ENCODE measurements around the gene SLC25A27. TPM values are rescaled to one million over a fixed set of nuclear protein-coding genes. Genes with fewer than 3 reads are reported as not detected.
"Not testable (repeated sequence)": the region's sequence is repeated elsewhere in the genome, so short reads cannot be mapped to it uniquely, and the experiment has no call there.

The SLC25A27 gene
- total RNA-seq, 8 experiments from 2014 or later: 6.5 to 71.5 (median 28.6) TPM

- Histone ChIP-seq H3K27ac (no peak overlapping the region), H3K4me3 (no peak overlapping the region), H3K4me1 (replicated peaks in 1 of 2) (no peaks in the 10 kb centered on the region)
- 50 to 100% (median 95%) methylated on average over 1 to 4 of the region's 6 CpGs; no CpG with 5 or more reads in 4 of the 10 experiments for WGBS, 10 experiments
- ATAC-seq (replicated peaks in 6 of 8): no peak
- in situ Hi-C loops (cut with MboI; ENCODE audit: low pct_unique_long_range_greater_than_20kb in 2 of 9, low sequenced_read_pairs in 9 of 9, unreplicated experiment in 9 of 9): no loop called here
Measured at GRCh38 chr6:46635462-46635861, 17.3 kb upstream of the SLC25A27 start.

GRCh38 chr6:46637145-46637544, 15.6 kb upstream of the SLC25A27 start:
- H3K4me1 ChIP-seq (replicated peaks in 1 of 2): no peaks in the 10 kb centered on the region
- no peak overlapping the region for H3K4me3 ChIP-seq
- H3K27ac ChIP-seq: no peak overlapping the region
- in situ Hi-C loops (cut with MboI; ENCODE audit: low pct_unique_long_range_greater_than_20kb in 2 of 9, low sequenced_read_pairs in 9 of 9, unreplicated experiment in 9 of 9): no loop called here
- ATAC-seq (replicated peaks in 6 of 8): peak in 4 of 8 experiments; percentile 23 to 99 (median 96)
- 4 to 100% (median 84%) methylated on average over 1 to 5 of the region's 5 CpGs; no CpG with 5 or more reads in 3 of the 10 experiments for WGBS, 10 experiments

GRCh38 chr6:46637933-46638332, 14.8 kb upstream of the SLC25A27 start:
- in situ Hi-C loops (cut with MboI; ENCODE audit: low pct_unique_long_range_greater_than_20kb in 2 of 9, low sequenced_read_pairs in 9 of 9, unreplicated experiment in 9 of 9): no loop called here
- 80 to 100% (median 96%) methylated on average over 1 of the region's 1 CpG; no CpG with 5 or more reads in 2 of the 10 experiments for WGBS, 10 experiments
- H3K4me3 ChIP-seq: no peak overlapping the region
- H3K4me1 ChIP-seq (replicated peaks in 1 of 2): no peaks in the 10 kb centered on the region
- no peak overlapping the region for H3K27ac ChIP-seq
- no peak for ATAC-seq (replicated peaks in 6 of 8)

GRCh38 chr6:46638650-46639049, 14.1 kb upstream of the SLC25A27 start:
- in situ Hi-C loops (cut with MboI; ENCODE audit: low pct_unique_long_range_greater_than_20kb in 2 of 9, low sequenced_read_pairs in 9 of 9, unreplicated experiment in 9 of 9): no loop called here
- ATAC-seq (replicated peaks in 6 of 8): no peak
- WGBS, 10 experiments: 40 to 100% (median 75%) methylated on average over 1 to 2 of the region's 2 CpGs; no CpG with 5 or more reads in 4 of the 10 experiments

GRCh38 chr6:46642928-46643751, 9.6 kb upstream of the SLC25A27 start:
- in situ Hi-C loops (cut with MboI; ENCODE audit: low pct_unique_long_range_greater_than_20kb in 2 of 9, low sequenced_read_pairs in 9 of 9, unreplicated experiment in 9 of 9): no loop called here
- no peak overlapping the region for H3K27ac ChIP-seq
- no peak overlapping the region for H3K4me3 ChIP-seq
- ATAC-seq (replicated peaks in 6 of 8): peak in 3 of 8 experiments; percentile 88 to 97 (median 93)
- H3K4me1 ChIP-seq (replicated peaks in 1 of 2): no peaks in the 10 kb centered on the region
- WGBS, 10 experiments: 27 to 100% (median 87%) methylated on average over 1 to 4 of the region's 4 CpGs

More at GRCh38 chr6:46638650-46639049, 14.1 kb upstream of the SLC25A27 start:
- Histone ChIP-seq H3K27ac (no peak overlapping the region), H3K4me1 (replicated peaks in 1 of 2) (no peaks in the 10 kb centered on the region), H3K4me3 (no peak overlapping the region)

GRCh38 chr6:46645265-46645664, 7.5 kb upstream of the SLC25A27 start:
- no peak overlapping the region for H3K27ac ChIP-seq
- in situ Hi-C loops (cut with MboI; ENCODE audit: low pct_unique_long_range_greater_than_20kb in 2 of 9, low sequenced_read_pairs in 9 of 9, unreplicated experiment in 9 of 9): no loop called here
- no peak overlapping the region for H3K4me3 ChIP-seq
- no peaks in the 10 kb centered on the region for H3K4me1 ChIP-seq (replicated peaks in 1 of 2)
- WGBS, 10 experiments: 71 to 100% (median 100%) methylated on average over 1 of the region's 1 CpG; no CpG with 5 or more reads in 1 of the 10 experiments
- ATAC-seq (replicated peaks in 6 of 8): no peak

- in situ Hi-C loops (cut with MboI; ENCODE audit: low pct_unique_long_range_greater_than_20kb in 2 of 9, low sequenced_read_pairs in 9 of 9, unreplicated experiment in 9 of 9); H3K4me1 ChIP-seq (replicated peaks in 1 of 2); H3K27ac ChIP-seq; ATAC-seq (replicated peaks in 6 of 8); H3K4me3 ChIP-seq: not testable (repeated sequence)
- no CpG with 5 or more reads among the region's 4 CpGs for WGBS, 10 experiments
Measured at GRCh38 chr6:46648108-46648507, 4.7 kb upstream of the SLC25A27 start.

GRCh38 chr6:46648869-46649492, 3.8 kb upstream of the SLC25A27 start:
- no peak for ATAC-seq (replicated peaks in 6 of 8)
- in situ Hi-C loops (cut with MboI; ENCODE audit: low pct_unique_long_range_greater_than_20kb in 2 of 9, low sequenced_read_pairs in 9 of 9, unreplicated experiment in 9 of 9): no loop called here
- WGBS, 10 experiments: 50 to 90% (median 79%) methylated on average over 2 to 5 of the region's 5 CpGs
- H3K27ac ChIP-seq: no peak overlapping the region
- H3K4me1 ChIP-seq (replicated peaks in 1 of 2): peaks cover 2 to 7% of the 10 kb centered on the region in 2 donors
- H3K4me3 ChIP-seq: no peak overlapping the region

- 0 to 100% (median 67%) methylated on average over 1 of the region's 1 CpG; no CpG with 5 or more reads in 3 of the 10 experiments for WGBS, 10 experiments
- ATAC-seq (replicated peaks in 6 of 8): peak in 1 of 8 experiments; percentile 4
- H3K4me1 ChIP-seq (replicated peaks in 1 of 2): peaks cover 2 to 18% of the 10 kb centered on the region in 2 donors
- in situ Hi-C loops (cut with MboI; ENCODE audit: low pct_unique_long_range_greater_than_20kb in 2 of 9, low sequenced_read_pairs in 9 of 9, unreplicated experiment in 9 of 9): no loop called here
- no peak overlapping the region for H3K4me3 ChIP-seq
- H3K27ac ChIP-seq: no peak overlapping the region
Measured at GRCh38 chr6:46651006-46651405, 1.8 kb upstream of the SLC25A27 start.

GRCh38 chr6:46651816-46652215, 959 bp upstream of the SLC25A27 start:
- 0 to 54% (median 14%) methylated on average over 4 to 8 of the region's 8 CpGs for WGBS, 10 experiments
- peak overlapping the region; percentile 86 to 93 (median 90) for H3K4me3 ChIP-seq
- in situ Hi-C loops (cut with MboI; ENCODE audit: low pct_unique_long_range_greater_than_20kb in 2 of 9, low sequenced_read_pairs in 9 of 9, unreplicated experiment in 9 of 9): no loop called here
- peaks cover 2 to 18% of the 10 kb centered on the region in 2 donors for H3K4me1 ChIP-seq (replicated peaks in 1 of 2)
- no peak for ATAC-seq (replicated peaks in 6 of 8)
- H3K27ac ChIP-seq: no peak overlapping the region

GRCh38 chr6:46652232-46652602, 558 bp upstream of the SLC25A27 start:
- Histone ChIP-seq H3K4me1 (replicated peaks in 1 of 2) (peaks cover 2 to 18% of the 10 kb centered on the region in 2 donors), H3K27ac (no peak overlapping the region), H3K4me3 (peak overlapping the region; percentile 86 to 93 (median 90))
- ATAC-seq (replicated peaks in 6 of 8): peak in 7 of 8 experiments; percentile 10 to 33 (median 21)
- 0 to 5% (median 0%) methylated on average over 1 to 6 of the region's 6 CpGs; no CpG with 5 or more reads in 2 of the 10 experiments for WGBS, 10 experiments
- in situ Hi-C loops (cut with MboI; ENCODE audit: low pct_unique_long_range_greater_than_20kb in 2 of 9, low sequenced_read_pairs in 9 of 9, unreplicated experiment in 9 of 9): no loop called here

GRCh38 chr6:46653439-46654195, 842 bp downstream of the SLC25A27 start:
- in situ Hi-C loops (cut with MboI; ENCODE audit: low pct_unique_long_range_greater_than_20kb in 2 of 9, low sequenced_read_pairs in 9 of 9, unreplicated experiment in 9 of 9): no loop called here
- no peak for ATAC-seq (replicated peaks in 6 of 8)
- Histone ChIP-seq H3K27ac (no peak overlapping the region), H3K4me1 (replicated peaks in 1 of 2) (peaks cover 2 to 18% of the 10 kb centered on the region in 2 donors), H3K4me3 (peak overlapping the region; percentile 86 to 93 (median 90))
- 13 to 95% (median 48%) methylated on average over 2 to 8 of the region's 10 CpGs for WGBS, 10 experiments

- no peak overlapping the region for H3K4me3 ChIP-seq
- WGBS, 10 experiments: 26 to 91% (median 50%) methylated on average over 2 to 6 of the region's 6 CpGs
- H3K27ac ChIP-seq: no peak overlapping the region
- H3K4me1 ChIP-seq (replicated peaks in 1 of 2): peaks cover 0 to 17% of the 10 kb centered on the region in 2 donors
- ATAC-seq (replicated peaks in 6 of 8): no peak
- in situ Hi-C loops (cut with MboI; ENCODE audit: low pct_unique_long_range_greater_than_20kb in 2 of 9, low sequenced_read_pairs in 9 of 9, unreplicated experiment in 9 of 9): no loop called here
Measured at GRCh38 chr6:46655803-46656202, 3.0 kb downstream of the SLC25A27 start.
